Ureter (tissue), 1 donor: Measurements from ENCODE around the gene SLC4A4. TPM values are rescaled to one million over a fixed set of nuclear protein-coding genes. Genes with fewer than 3 reads are reported as not detected.
"Not testable (repeated sequence)": the region's sequence is repeated elsewhere in the genome, so short reads cannot be mapped to it uniquely, and the experiment has no call there.

Experiments
- DNase-seq: peaks from one replicate; pipeline ENCODE4 v3.0.0-alpha.2; 2020; ENCODE audit warnings: low spot score
- total RNA-seq: library from RNA; stranded (reverse); gene quantifications from one replicate; pipeline ENCODE4 v1.2.4, GENCODE V29; 2023
- donor health status: DM: yes; HTN: yes; CAD: no.

SLC4A4 gene
- total RNA-seq, 1 donor from 2014 or later, result 36.8 TPM

- DNase-seq, result not testable (repeated sequence)
Observed at GRCh38 chr4:71408961-71409360, 70.1 kb downstream of the SLC4A4 start.

GRCh38 chr4:71411981-71412380 lies 73.2 kb downstream of the SLC4A4 start:
- DNase-seq, result no peak

- no peak for DNase-seq
Observed at GRCh38 chr4:71415491-71415890, 76.7 kb downstream of the SLC4A4 start.

GRCh38 chr4:71417150-71417549 lies 78.3 kb downstream of the SLC4A4 start:
- no peak for DNase-seq

- DNase-seq, result no peak
Observed at GRCh38 chr4:71426381-71427042, 87.7 kb downstream of the SLC4A4 start.

- no peak for DNase-seq
Observed at GRCh38 chr4:71429106-71429505, 90.3 kb downstream of the SLC4A4 start.

GRCh38 chr4:71429962-71430361 lies 91.1 kb downstream of the SLC4A4 start:
- DNase-seq, result no peak

GRCh38 chr4:71430609-71431008 lies 91.8 kb downstream of the SLC4A4 start:
- DNase-seq, result no peak

GRCh38 chr4:71440612-71441011 lies 101.8 kb downstream of the SLC4A4 start:
- no peak for DNase-seq

- no peak for DNase-seq
Observed at GRCh38 chr4:71441186-71442169, 102.7 kb downstream of the SLC4A4 start.

GRCh38 chr4:71442336-71442735 lies 103.5 kb downstream of the SLC4A4 start:
- no peak for DNase-seq

- DNase-seq, result no peak
Observed at GRCh38 chr4:71444395-71444794, 105.6 kb downstream of the SLC4A4 start.

GRCh38 chr4:71445811-71446210 lies 107.0 kb downstream of the SLC4A4 start:
- no peak for DNase-seq

- DNase-seq, result no peak
Observed at GRCh38 chr4:71446479-71447081, 107.8 kb downstream of the SLC4A4 start.

- DNase-seq, result no peak
Observed at GRCh38 chr4:71449040-71449439, 110.2 kb downstream of the SLC4A4 start.

- no peak for DNase-seq
Observed at GRCh38 chr4:71449878-71450277, 111.1 kb downstream of the SLC4A4 start.

- DNase-seq, result no peak
Observed at GRCh38 chr4:71453531-71453930, 114.7 kb downstream of the SLC4A4 start.

- DNase-seq, result no peak
Observed at GRCh38 chr4:71456841-71457240, 118.0 kb downstream of the SLC4A4 start.

GRCh38 chr4:71460371-71460770 lies 121.6 kb downstream of the SLC4A4 start:
- DNase-seq, result no peak

- DNase-seq, result no peak
Observed at GRCh38 chr4:71461422-71461821, 122.6 kb downstream of the SLC4A4 start.

GRCh38 chr4:71466775-71467174 lies 128.0 kb downstream of the SLC4A4 start:
- no peak for DNase-seq

GRCh38 chr4:71468116-71468710 lies 129.4 kb downstream of the SLC4A4 start:
- DNase-seq, result no peak
